Stimulated activated CD4-positive, alpha-beta T cell treated with anti-CD3 and anti-CD28 coated beads, Interleukin-1b, Interleukin-23, amount 100 ng/mL, for 24 hours (primary cell): ENCODE data around the gene DRD2.

ENCODE experiments used
- DNase-seq, 4 experiments: peaks; one replicate each; pipeline ENCODE4 v3.0.0-alpha.2; 2020; ENCODE audit warnings: low read depth in 4 of 4, low spot score in 1 of 4

The DRD2 gene

GRCh38 chr11:113487622-113488021, 12.4 kb upstream of the DRD2 start:
- DNase-seq, result no peak

- DNase-seq, result no peak
Observed at GRCh38 chr11:113484223-113484622, 9.0 kb upstream of the DRD2 start.

- DNase-seq, result no peak
Observed at GRCh38 chr11:113481672-113482071, 6.5 kb upstream of the DRD2 start.

DNA sequence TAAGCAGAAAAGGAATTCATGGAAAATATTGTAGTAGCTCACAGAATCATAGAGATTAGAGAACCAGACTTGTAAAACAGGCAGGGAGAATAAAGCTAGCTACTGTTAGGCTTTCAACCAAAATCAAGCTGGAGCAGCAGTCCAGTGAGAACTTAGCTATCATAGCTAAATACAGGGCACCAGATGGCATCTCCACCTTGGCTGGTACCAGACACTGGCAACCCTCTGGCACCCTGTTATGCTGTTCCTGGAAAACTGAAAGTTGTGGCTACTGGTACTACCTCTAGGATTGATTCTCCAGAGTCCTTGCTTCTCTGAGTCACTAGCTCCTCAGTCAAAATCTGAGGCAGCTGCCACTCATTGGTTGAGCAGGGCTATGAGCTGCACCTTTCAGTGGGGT, 6.0 kb upstream of the DRD2 start:
- DNase-seq, result no peak

DNA sequence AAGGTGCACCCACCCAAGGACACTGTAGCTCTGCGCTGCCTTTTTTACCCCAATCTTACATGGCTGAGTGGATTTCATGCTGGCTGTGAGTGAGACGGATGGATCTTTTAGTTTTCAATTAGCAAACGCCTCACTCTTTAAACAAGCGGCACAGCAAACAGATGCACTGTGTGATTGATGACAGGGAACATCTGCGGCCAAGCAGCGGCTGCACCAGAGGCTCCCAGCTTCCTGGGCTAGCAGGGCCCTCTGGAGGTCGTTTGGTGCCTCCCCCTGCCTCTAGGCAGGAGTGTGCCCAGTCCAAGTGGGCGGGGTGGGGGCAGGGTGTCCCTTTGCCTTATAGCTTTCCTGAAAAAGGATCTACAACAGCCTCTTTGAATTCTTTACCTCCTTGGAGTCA, 2.1 kb upstream of the DRD2 start:
- DNase-seq, result no peak

GRCh38 chr11:113476553-113476952, 1.4 kb upstream of the DRD2 start:
- DNase-seq, result no peak

- DNase-seq, result peak; percentile 14 to 24 (median 20)
Observed at GRCh38 chr11:113474362-113475159, 637 bp downstream of the DRD2 start.

GRCh38 chr11:113473983-113474361, 1.2 kb downstream of the DRD2 start:
- no peak for DNase-seq

DNA sequence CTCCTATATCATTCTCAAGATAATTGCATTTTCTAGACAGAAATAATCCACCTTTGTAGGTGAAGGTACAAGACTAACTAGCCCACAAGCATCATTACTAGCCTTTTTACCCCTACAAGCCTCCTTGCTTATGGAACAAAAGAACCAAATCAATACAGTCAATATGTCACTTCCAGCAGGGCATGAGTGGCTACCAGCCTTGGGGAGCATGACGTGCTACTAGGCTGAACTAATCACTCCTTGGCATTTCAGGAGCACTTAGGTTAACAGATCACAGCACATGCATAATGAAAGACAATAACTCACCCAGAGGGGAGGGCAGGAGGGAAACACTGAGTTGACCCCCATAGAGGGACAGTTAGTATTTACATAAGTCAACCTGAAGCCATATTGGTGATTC, 2.7 kb downstream of the DRD2 start:
- DNase-seq, result no peak

DNA sequence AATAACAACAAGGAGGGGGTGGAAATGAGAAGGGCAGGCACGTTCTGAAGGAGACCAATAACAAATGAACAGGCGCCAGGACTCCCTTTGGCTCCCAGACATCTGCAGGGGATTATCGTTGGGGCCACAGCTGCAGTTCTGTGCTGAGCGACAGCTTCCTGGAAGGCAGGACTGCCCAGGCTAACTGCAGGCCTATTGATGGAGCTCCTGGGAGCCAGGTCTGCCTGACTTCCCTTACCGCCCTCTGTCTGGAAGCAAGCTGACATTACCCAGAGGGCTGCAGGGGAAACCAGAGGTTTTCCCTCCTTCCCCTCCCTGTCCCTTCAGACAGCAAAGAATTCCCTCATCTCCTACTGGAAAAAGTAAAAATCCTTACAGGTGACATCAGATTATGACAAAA, 5.0 kb downstream of the DRD2 start:
- DNase-seq, result no peak

DNA sequence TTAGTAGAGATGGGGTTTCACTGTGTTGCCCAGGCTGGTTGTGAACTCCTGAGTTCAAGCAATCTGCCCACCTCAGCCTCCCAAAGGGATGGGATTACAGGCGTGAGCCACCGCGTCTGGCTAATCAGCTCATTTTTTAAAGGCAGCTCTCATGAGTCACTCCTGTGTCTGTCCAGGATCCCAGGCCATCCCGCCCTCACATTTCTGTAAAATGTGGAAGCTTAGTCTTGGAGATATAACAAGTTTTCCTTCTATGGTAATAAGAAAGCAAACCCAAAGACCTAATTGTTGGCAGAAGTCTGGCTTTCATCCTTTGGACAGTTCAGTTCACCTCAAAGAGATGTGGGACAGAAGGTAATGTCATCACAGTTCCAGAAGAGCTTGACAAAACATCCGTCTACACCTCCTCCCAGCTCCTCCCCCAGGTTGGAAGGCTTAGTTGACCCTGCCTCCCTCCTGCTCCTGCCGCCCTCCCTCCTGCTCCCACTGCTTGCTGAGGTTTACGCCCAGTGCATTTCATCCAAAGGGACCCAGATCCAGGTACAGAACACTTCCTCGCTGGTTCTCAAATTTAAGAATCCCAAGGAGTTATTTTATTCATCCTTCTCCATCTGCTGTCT, 6.4 kb downstream of the DRD2 start:
- no peak for DNase-seq

- DNase-seq, result no peak
Observed at GRCh38 chr11:113467545-113467944, 7.7 kb downstream of the DRD2 start.

GRCh38 chr11:113465786-113466185, 9.4 kb downstream of the DRD2 start:
- DNase-seq, result no peak

GRCh38 chr11:113464416-113464815, 10.8 kb downstream of the DRD2 start:
- no peak for DNase-seq

DNA sequence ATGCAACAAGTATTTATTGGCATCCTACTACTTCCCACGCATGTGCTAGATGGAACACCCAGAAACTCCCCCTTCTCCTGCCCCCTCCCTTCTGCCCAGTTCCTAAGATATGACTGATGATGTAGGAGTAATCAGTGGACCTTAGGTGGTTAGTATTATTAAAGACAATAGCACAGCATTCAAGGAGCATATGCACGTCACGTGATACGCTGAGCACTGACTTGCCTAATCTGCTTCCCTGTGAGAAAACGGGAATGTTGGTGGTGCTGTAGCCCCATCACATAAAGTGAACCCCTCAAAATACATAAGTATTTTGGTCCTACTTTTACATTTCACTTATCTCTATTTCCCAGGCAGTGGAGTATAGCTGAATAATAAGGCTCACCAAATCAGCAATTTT, 12.4 kb downstream of the DRD2 start:
- DNase-seq, result no peak

- DNase-seq, result no peak
Observed at GRCh38 chr11:113461639-113462038, 13.6 kb downstream of the DRD2 start.

- DNase-seq, result no peak
Observed at GRCh38 chr11:113460469-113460868, 14.7 kb downstream of the DRD2 start.

DNA sequence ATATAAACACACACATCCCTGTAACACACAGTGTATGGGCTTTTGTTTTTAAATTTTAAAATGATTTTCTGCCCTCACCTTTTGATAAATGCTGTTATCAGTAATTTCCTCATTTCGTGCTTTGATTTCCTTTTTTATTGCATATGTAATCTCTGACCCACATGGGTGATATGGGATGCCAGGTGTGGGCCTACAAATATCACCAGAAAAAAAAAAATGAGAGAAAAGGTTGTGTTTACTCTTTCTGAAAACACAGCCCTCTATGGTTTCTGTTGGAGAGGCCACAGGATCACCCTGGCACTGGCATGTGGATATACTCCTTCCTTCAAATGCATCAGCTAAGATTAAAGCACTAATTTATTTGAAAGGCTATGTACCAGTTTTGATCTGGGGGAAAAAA, 17.0 kb downstream of the DRD2 start:
- DNase-seq, result no peak

- no peak for DNase-seq
Observed at GRCh38 chr11:113457784-113458183, 17.4 kb downstream of the DRD2 start.

DNA sequence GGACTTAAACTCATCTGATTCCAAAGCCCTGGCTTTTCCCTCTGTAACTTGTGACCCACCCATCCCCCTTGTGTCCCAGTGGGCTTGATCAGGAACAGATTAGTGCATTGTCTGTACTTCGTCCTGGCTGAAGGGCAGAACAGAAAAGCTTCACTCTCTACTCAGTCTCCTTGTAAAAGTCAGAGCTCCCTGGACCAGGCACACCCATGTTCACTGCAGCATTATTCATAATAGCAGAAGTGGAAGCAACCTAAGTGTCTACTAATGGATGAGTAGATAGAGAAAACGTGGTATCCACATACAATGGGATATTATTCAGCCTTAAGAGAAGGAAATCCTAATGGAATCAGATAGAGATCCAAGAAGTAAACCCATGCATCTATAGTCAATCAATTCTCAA, 20.7 kb downstream of the DRD2 start:
- DNase-seq, result no peak

- no peak for DNase-seq
Observed at GRCh38 chr11:113449743-113450142, 25.5 kb downstream of the DRD2 start.

DNA sequence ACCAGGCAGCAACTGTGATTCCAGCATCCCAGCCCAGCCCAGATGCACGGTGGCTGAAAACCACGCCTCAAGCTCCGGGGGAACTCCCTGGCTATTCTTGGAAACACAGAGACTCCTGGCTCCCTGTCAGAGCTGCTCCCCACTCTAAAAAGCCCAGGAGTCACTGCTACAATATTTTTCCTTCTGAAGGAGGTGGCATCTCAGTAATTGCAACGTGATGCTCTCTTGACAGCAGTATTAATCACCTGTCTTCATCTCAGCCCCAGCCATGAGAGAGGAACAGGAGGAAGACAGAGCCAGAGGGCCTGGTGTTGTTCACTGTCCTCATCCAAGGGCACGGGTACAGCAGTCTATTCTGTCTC, 26.9 kb downstream of the DRD2 start:
- DNase-seq, result no peak
